Rectal smooth muscle tissue (tissue), 1 donor: ENCODE results near the gene KRTAP19-2.
"Not testable (repeated sequence)": the region's sequence is repeated elsewhere in the genome, so short reads cannot be mapped to it uniquely, and the experiment has no call there.

Experiments used
- H3K27ac ChIP-seq: one replicate; pipeline ENCODE4 v1.7.0; 2013; ENCODE audit warnings: low read depth, low read length, inconsistent platforms
- H3K27me3 ChIP-seq: one replicate; pipeline ENCODE4 v1.7.0; 2013; ENCODE audit warnings: low read length; ENCODE audit not compliant: control insufficient read depth, insufficient read depth
- H3K36me3 ChIP-seq: one replicate; pipeline ENCODE4 v1.7.0; 2013; ENCODE audit warnings: low read length; ENCODE audit not compliant: control insufficient read depth, insufficient read depth
- H3K4me1 ChIP-seq: one replicate; pipeline ENCODE4 v1.7.0; 2013; ENCODE audit warnings: low read length; ENCODE audit not compliant: control insufficient read depth, insufficient read depth
- H3K4me3 ChIP-seq: one replicate; pipeline ENCODE4 v1.7.0; 2013; ENCODE audit warnings: low read length
- H3K9ac ChIP-seq: one replicate; pipeline ENCODE4 v1.7.0; 2013; ENCODE audit warnings: low read length

The KRTAP19-2 gene, protein sequence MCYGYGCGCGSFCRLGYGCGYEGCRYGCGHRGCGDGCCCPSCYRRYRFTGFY

DNA sequence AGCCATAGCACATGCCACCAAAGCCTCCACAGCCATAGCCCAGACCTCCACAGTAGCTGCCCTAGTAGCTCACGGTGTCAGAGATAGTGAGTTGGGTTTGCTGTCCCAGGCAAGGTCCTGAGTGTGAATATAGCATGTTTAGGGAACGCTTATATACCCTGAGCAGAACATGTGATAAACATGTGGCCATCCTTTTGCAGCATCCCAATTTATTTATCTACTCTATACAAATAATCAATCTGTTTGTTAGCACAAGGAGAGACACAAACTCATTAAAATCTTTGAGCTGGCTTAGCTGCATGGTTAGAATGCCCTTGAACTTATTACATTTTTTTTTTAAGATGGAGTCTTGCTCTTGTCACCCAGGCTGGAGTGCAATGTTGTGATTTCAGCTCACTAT lies at the start of gene KRTAP19-2:
TSS of gene KRTAP19-2 (minus strand) at position 101 of the 400 bp plus-strand sequence. CDS start at position 13, 88 bp downstream.
- Histone ChIP-seq H3K27ac (no peak within 1 kb of the TSS), H3K36me3 (no peaks in the 10 kb centered on the region), H3K27me3 (no peaks in the 10 kb centered on the region), H3K4me1 (no peaks in the 10 kb centered on the region), H3K9ac (no peak within 1 kb of the TSS), H3K4me3 (no peak within 1 kb of the TSS)

DNA sequence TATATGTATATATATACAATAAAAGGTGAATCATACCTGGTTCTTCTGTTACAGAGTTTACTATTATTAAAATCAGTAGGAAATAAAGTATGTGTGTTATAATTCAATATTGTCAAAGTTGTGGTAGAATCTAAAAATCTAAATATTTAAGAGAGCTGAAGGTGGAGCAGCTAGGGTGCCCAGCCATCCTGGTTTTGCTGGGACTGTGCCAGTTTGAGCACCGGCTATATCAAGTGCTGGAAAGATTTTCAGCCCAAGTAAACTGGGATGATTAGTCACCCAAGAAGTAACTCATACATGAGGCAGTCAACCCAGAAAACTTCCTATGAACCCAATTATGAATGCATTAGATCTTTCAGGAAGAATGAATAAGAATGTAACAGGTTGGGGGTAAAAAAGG lies 31.6 kb upstream of the KRTAP19-2 start:
- Histone ChIP-seq H3K36me3 (no peaks in the 10 kb centered on the region), H3K9ac (no peak overlapping the region), H3K4me1 (no peaks in the 10 kb centered on the region), H3K27me3 (no peaks in the 10 kb centered on the region), H3K27ac (no peak overlapping the region), H3K4me3 (no peak overlapping the region)

DNA sequence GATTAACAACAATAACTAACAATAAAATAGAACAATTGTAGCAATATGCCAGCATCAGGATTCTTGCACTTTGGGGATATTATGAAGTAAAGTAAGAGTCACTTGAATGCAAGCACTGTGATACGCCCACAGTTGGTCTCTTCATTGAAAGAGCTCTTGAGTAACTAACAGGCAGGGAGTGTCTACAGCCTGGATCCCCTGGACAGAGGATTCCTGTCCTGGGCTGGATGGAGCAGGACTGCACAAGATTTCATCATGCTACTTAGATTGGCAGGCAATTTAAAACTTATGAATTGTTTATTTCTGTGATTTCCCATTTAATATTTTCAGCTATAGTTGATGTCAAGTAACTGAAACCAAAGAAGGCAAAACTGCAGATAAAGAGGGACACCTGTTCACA lies 28.4 kb upstream of the KRTAP19-2 start:
- H3K27ac ChIP-seq, result no peak overlapping the region

DNA sequence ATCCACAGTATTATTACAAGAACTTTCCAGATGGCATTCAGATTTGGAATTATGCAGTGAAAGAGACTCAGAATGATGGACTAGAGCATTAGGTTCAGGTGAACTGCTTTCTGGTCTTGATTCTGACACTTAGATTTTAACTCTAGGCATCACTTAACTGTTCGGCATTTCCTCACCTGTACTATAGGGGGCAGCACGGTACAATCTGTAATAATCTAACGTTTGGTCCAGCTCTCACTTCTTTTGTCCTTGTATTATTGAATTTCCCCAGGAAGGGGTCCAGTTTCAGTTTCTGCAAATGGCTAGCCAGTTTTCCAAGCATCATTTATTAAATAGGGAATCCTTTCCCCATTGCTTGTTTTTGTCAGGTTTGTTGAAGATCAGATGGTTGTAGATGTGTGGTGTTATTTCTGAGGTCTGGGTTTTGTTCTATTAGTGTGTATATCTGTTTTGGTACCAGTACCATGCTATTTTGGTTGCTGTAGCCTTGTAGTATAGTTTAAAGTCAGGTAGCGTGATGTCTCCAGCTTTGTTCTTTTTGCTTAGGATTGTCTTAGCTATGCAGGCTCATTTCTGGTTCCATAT lies 18.5 kb upstream of the KRTAP19-2 start:
- not testable (repeated sequence) for H3K36me3 ChIP-seq, H3K4me3 ChIP-seq, H3K27me3 ChIP-seq, H3K27ac ChIP-seq, H3K9ac ChIP-seq, H3K4me1 ChIP-seq

More for the DNA sequence above, 28.4 kb upstream of the KRTAP19-2 start:
- no peaks in the 10 kb centered on the region for H3K36me3 ChIP-seq
- no peak overlapping the region for H3K4me3 ChIP-seq
- no peaks in the 10 kb centered on the region for H3K27me3 ChIP-seq
- no peaks in the 10 kb centered on the region for H3K4me1 ChIP-seq
- no peak overlapping the region for H3K9ac ChIP-seq

DNA sequence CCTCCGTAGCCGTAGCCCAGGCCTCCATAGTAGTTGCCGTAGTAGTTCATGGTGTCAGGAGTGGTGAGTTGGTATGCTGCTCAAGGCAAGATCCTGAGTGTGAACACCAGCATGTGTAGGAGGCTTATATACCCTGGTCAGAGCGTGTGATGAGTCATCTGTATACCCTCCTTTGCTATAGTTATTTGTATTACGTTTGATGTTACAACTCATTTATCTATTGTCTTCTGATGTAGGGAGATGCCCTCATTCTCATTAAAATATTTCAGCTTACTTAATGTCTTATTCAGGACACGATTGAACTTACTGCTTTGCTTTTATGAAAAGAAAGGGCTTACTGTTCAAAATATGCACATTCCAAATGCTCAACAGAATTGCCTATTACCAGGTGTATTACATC lies 14.8 kb upstream of the KRTAP19-2 start, which contains the start of gene KRTAP19-5:
TSS of gene KRTAP19-5 (minus strand) at position 101 of the 400 bp plus-strand sequence. CDS start at position 50, 51 bp downstream.
- Histone ChIP-seq H3K27ac (no peak within 1 kb of the TSS), H3K9ac (no peak within 1 kb of the TSS), H3K36me3 (no peaks in the 10 kb centered on the region), H3K4me3 (no peak within 1 kb of the TSS), H3K4me1 (no peaks in the 10 kb centered on the region), H3K27me3 (no peaks in the 10 kb centered on the region)

DNA sequence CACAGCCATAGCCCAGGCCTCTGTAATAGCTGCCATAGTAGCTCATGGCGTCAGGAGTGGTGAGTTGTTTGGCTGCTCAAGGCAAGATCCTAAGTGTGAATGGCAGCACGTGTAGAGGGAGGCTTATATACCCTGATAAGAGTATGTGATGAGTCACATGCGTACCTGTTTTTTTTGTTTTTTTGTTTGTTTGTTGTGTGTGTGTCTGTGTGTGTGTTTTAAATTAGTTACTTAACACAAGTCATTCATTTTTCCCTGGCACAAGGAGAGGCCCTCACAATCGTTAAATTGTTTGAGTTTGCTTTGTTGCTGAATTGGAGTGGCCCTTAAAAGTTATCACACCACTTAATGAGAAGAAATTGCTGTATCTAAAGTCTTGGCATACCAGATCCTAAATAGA lies 9.8 kb upstream of the KRTAP19-2 start, which contains the start of gene KRTAP19-4:
TSS of gene KRTAP19-4 (minus strand) at position 101 of the 400 bp plus-strand sequence. CDS start at position 46, 55 bp downstream.
- H3K4me1 ChIP-seq, result no peaks in the 10 kb centered on the region
- no peaks in the 10 kb centered on the region for H3K27me3 ChIP-seq
- no peak within 1 kb of the TSS for H3K4me3 ChIP-seq
- no peak within 1 kb of the TSS for H3K27ac ChIP-seq
- no peak within 1 kb of the TSS for H3K9ac ChIP-seq
- H3K36me3 ChIP-seq, result no peaks in the 10 kb centered on the region

DNA sequence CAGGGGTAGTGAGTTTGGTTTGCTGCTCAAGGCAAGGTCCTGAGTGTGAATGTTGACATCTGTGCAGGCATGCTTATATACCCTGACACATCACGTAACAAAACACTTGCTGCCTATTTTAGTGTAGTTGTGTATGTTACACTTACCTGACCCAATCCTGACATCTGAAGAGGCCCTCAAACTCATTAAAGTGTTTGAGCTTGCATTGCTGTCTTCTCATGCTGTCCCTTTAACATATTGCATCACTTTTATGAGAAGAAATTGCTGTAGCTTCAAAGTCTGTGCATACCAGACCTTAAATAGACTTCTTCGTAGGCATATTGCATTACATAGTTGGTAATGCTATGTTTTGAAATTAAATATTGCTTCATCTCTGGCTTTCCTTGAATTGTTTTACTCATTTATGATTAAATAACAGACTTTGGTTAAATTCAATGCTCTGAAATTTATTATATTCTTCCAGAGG lies 4.8 kb upstream of the KRTAP19-2 start, which contains the start of gene KRTAP19-3:
TSS of gene KRTAP19-3 (minus strand) at position 51 of the 466 bp plus-strand sequence. CDS start 56 bp downstream, outside the sequence.
- H3K27ac ChIP-seq, result no peak within 1 kb of the TSS
- H3K9ac ChIP-seq, result no peak within 1 kb of the TSS
- H3K27me3 ChIP-seq, result no peaks in the 10 kb centered on the region
- no peak within 1 kb of the TSS for H3K4me3 ChIP-seq
- H3K36me3 ChIP-seq, result no peaks in the 10 kb centered on the region
- H3K4me1 ChIP-seq, result no peaks in the 10 kb centered on the region

DNA sequence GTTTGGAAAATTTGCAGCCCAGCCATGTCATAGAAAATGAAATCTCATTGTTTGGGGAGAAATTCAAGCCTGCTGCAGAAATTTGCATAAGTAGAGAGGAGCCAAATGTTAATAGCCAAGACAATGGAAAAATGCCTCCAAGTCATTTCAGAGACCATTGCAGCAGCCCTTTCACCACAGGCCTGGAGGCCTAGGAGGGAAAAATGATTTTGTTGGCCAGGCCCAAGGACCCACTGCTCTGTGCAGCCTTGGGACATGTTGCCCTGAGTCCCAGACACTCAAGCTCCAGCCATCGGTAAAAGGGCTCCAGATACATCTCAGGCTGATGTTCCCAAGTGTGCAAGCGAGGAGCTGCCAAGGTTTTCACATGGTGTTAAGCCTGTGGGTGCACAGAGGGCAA lies 1.1 kb downstream of the KRTAP19-2 start:
- Histone ChIP-seq H3K36me3 (no peaks in the 10 kb centered on the region), H3K4me3 (no peak overlapping the region), H3K27ac (no peak overlapping the region), H3K27me3 (no peaks in the 10 kb centered on the region), H3K4me1 (no peaks in the 10 kb centered on the region), H3K9ac (no peak overlapping the region)

DNA sequence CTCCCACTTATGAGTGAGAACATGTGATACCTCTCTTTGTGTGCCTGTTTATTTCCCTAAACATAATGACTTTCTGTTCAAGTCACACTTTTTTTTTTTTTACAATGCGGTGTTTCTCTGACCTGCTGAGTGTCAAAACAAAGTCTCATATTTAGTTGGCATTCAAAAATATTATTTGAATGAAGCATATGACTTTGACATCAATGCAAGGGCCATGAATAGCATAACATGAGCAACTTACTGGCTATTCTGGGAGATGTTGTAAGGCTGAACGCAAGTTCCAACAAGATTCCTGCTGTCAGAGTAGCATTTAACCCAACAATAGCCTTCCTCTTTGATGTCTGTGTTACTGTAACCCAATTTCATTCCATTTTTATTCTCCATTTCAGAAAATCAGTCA lies 5.1 kb downstream of the KRTAP19-2 start:
- no peak overlapping the region for H3K9ac ChIP-seq
- no peaks in the 10 kb centered on the region for H3K36me3 ChIP-seq
- no peak overlapping the region for H3K4me3 ChIP-seq
- H3K27ac ChIP-seq, result no peak overlapping the region
- no peaks in the 10 kb centered on the region for H3K27me3 ChIP-seq
- no peaks in the 10 kb centered on the region for H3K4me1 ChIP-seq

DNA sequence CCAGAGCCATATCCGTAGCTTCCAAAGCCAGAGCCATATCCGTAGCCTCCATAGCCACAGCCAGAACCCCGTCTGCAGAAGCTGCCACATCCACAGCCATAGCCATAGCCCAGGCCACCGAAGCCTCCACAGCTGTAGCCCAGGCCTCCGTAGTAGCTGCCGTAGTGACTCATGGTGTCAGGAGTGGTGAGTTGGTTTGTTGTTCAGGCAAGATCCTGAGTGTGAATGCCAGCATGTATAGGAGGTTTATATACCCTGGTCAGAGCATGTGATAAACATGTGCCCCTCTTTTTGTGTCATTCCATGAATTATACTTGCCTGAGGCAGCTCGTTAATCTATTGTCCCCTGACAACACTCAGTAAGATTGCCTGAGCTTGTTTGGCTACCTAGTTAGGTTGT lies 7.1 kb downstream of the KRTAP19-2 start, which contains the start of gene KRTAP19-1:
TSS of gene KRTAP19-1 (minus strand) at position 223 of the 400 bp plus-strand sequence. CDS start at position 173, 50 bp downstream.
- no peak within 1 kb of the TSS for H3K9ac ChIP-seq
- no peaks in the 10 kb centered on the region for H3K4me1 ChIP-seq
- no peaks in the 10 kb centered on the region for H3K27me3 ChIP-seq
- H3K36me3 ChIP-seq, result no peaks in the 10 kb centered on the region
- H3K27ac ChIP-seq, result no peak within 1 kb of the TSS
- no peak within 1 kb of the TSS for H3K4me3 ChIP-seq

DNA sequence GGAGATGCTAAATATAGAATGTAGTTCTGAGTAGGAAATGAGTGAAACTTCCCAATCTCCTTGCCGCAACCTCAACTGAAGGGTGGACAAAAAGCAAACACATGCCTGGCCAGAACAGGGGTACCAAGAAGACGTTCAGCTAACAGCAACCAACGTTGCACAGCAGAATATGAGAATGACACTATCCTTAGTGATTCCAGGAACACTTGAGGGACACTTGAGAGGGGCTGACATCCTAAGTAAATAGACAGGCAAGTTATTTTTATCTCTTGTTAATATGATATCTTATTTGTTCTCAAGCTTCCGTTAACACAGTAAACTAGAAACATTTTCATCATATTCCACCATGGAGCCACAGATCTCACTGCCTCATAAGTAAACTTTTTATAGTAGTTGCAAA lies 8.0 kb downstream of the KRTAP19-2 start:
- no peaks in the 10 kb centered on the region for H3K36me3 ChIP-seq
- H3K4me3 ChIP-seq, result no peak overlapping the region
- no peak overlapping the region for H3K27ac ChIP-seq
- H3K4me1 ChIP-seq, result no peaks in the 10 kb centered on the region
- no peak overlapping the region for H3K9ac ChIP-seq
- H3K27me3 ChIP-seq, result no peaks in the 10 kb centered on the region

DNA sequence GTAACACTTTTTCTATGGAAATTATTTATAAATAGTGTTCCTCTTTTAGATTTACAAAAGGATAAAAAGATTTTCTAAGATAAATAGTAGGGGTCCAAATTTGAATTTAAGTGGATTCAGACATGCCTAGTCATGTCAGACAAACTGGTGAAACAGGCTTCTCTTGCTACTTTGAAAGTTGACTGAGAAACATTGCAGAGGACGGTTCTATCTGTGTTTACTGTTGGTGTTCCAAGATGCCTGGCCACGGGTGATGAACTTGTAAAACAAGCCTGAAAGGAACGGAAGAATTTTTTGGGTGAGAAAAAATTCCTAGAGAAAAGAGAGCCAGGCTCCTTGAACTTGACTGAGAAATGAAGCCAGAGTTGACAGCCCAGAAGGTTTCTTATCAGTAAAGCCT lies 9.2 kb downstream of the KRTAP19-2 start:
- H3K27ac ChIP-seq, result no peak overlapping the region
- H3K27me3 ChIP-seq, result no peaks in the 10 kb centered on the region
- H3K9ac ChIP-seq, result no peak overlapping the region
- H3K36me3 ChIP-seq, result no peaks in the 10 kb centered on the region
- H3K4me1 ChIP-seq, result no peaks in the 10 kb centered on the region
- H3K4me3 ChIP-seq, result no peak overlapping the region
